Gastroesophageal sphincter (tissue), 4 donors: Measurements from ENCODE around the gene LRIG3. TPM values are rescaled to one million over a fixed set of nuclear protein-coding genes. Genes with fewer than 3 reads are reported as not detected.

Source experiments
- ATAC-seq: fragments of 150-250 bp; one replicate; pipeline ENCODE4 v1.9.1; 2016; ENCODE audit warnings: mild to moderate bottlenecking, moderate library complexity
- H3K27ac ChIP-seq, 4 donors: fragments of 200-600 bp; sonication (generic) in 3 of 4; 1 replicate in 3 of 4; 2 replicates in 1 of 4; pipeline ENCODE4 v1.5.1; 2016 to 2019
- H3K27me3 ChIP-seq: fragments of 200-600 bp; sonication (generic); one replicate; pipeline ENCODE4 v1.5.1; 2019
- H3K36me3 ChIP-seq, 2 donors: fragments of 200-600 bp; sonication (generic); one replicate each; pipeline ENCODE4 v1.5.1; 2019; ENCODE audit warnings: control low read depth in 1 of 2
- H3K4me1 ChIP-seq, 3 donors: fragments of 200-600 bp; sonication (generic); 1 replicate in 2 of 3; 2 replicates in 1 of 3; pipeline ENCODE4 v1.5.1; 2016 to 2019; ENCODE audit warnings: control low read depth in 2 of 3
- H3K4me3 ChIP-seq, 2 donors: fragments of 200-600 bp; sonication (generic); one replicate each; pipeline ENCODE4 v1.5.1; 2019; ENCODE audit warnings: mild to moderate bottlenecking in 1 of 2, moderate library complexity in 1 of 2
- H3K9me3 ChIP-seq, 3 donors: fragments of 200-600 bp; sonication (generic); one replicate each; pipeline ENCODE4 v1.5.1; 2017 to 2019; ENCODE audit warnings: control low read depth in 2 of 3
- CTCF ChIP-seq, 4 experiments: fragments of 200-600 bp in 2 of 4; fragments of 450-650 bp in 2 of 4; sonication (generic) in 1 of 4; IDR thresholded peaks; one replicate each; pipeline ENCODE4 v1.5.1; 2017 to 2019; ENCODE audit warnings: antibody characterized with exemption in 4 of 4, mild to moderate bottlenecking in 2 of 4, moderate library complexity in 2 of 4
- EP300 ChIP-seq: sonication (generic); formaldehyde crosslinking; IDR thresholded peaks from one replicate; pipeline ENCODE4 v1.6.1; 2017; ENCODE audit warnings: antibody characterized with exemption, mild to moderate bottlenecking
- POLR2A ChIP-seq, 2 donors: fragments of 450-650 bp; IDR thresholded peaks; one replicate each; pipeline ENCODE4 v1.6.1; 2017; ENCODE audit warnings: antibody characterized with exemption in 2 of 2, mild to moderate bottlenecking in 2 of 2, moderate library complexity in 1 of 2
- POLR2AphosphoS5 ChIP-seq: sonication (generic); formaldehyde crosslinking; IDR thresholded peaks from one replicate; pipeline ENCODE4 v1.6.1; 2017; ENCODE audit warnings: antibody characterized with exemption
- WGBS, 2 donors: methylation state at CpG; one replicate each; pipeline ENCODE4 v1.1.5; 2018; ENCODE audit warnings: low coverage in 1 of 2; 5-methylcytosine and 5-hydroxymethylcytosine counted together
- total RNA-seq, 4 donors: library from RNA; depleted of rRNA; stranded (reverse); fragments of >200 nt; gene quantifications; one replicate each; pipeline ENCODE4 v1.1.0, GENCODE V29; 2016

Gene LRIG3
- total RNA-seq, 4 donors from 2014 or later, result 52.7 to 170 (median 93.3) TPM

- TF ChIP-seq POLR2A (IDR thresholded peaks at IDR 0.05) (no peak), CTCF (IDR thresholded peaks at IDR 0.05) (no peak), EP300 (no peak), POLR2AphosphoS5 (no peak)
- no peak for ATAC-seq
- Histone ChIP-seq H3K4me3 (no peak overlapping the region), H3K36me3 (no peaks in the 10 kb centered on the region), H3K4me1 (no peaks in the 10 kb centered on the region), H3K9me3 (no peaks in the 10 kb centered on the region), H3K27me3 (no peaks in the 10 kb centered on the region), H3K27ac (no peak overlapping the region)
- WGBS, 2 donors, result 79 to 94% methylated on average over 2 to 3 of the region's 3 CpGs
These were observed 45.3 kb upstream of the LRIG3 start for GRCh38 chr12:58965568-58965967.

DNA sequence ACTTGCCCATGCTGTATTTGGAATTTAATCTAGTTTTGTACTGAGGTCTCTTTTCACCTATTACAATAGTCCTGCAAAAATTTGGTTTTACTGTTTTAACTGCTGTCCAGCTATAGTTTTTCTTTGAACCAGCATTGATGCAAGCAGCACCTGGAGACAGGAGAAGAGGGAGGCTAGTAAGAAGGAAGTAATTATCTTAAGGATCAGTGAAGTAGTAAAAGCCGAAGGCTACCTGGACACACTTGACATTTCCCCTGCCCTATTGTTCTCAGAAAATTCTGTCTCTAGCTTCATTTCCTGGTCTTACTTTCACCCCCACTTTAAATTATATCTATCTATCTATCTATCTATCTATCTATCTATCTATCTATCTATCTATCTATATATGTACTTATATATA, 43.5 kb upstream of the LRIG3 start:
- no peaks in the 10 kb centered on the region for H3K36me3 ChIP-seq
- no peaks in the 10 kb centered on the region for H3K4me1 ChIP-seq
- WGBS, 2 donors, result 92 to 100% methylated on average over 1 of the region's 1 CpG
- H3K4me3 ChIP-seq, result no peak overlapping the region
- no peaks in the 10 kb centered on the region for H3K27me3 ChIP-seq
- no peaks in the 10 kb centered on the region for H3K9me3 ChIP-seq
- no peak for ATAC-seq
- TF ChIP-seq POLR2AphosphoS5 (no peak), POLR2A (IDR thresholded peaks at IDR 0.05) (no peak), EP300 (no peak), CTCF (IDR thresholded peaks at IDR 0.05) (no peak)
- H3K27ac ChIP-seq, result no peak overlapping the region

DNA sequence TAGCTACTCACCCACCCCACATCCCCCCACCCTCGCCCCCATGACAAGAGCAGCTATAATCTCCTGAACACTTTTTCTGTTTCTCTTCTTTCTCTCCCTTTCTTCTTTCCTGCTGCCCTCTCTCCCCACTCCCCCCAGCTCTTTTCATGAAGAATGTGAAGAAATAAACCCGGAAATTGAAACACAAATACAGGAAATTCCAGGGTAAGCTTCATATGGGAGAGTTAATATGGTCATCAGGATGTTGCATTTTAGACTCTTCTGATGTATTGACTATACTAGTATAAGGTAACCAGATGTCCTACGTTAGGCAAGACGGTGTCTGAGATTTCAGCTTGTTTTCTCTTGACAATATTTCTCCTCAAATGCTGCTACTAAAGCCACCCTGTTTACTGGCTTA, 41.6 kb upstream of the LRIG3 start:
- Histone ChIP-seq H3K27me3 (no peaks in the 10 kb centered on the region), H3K4me3 (no peak overlapping the region), H3K27ac (no peak overlapping the region), H3K36me3 (no peaks in the 10 kb centered on the region), H3K9me3 (no peaks in the 10 kb centered on the region), H3K4me1 (no peaks in the 10 kb centered on the region)
- WGBS, 2 donors, result 58 to 88% methylated on average over 4 of the region's 4 CpGs
- TF ChIP-seq CTCF (IDR thresholded peaks at IDR 0.05), result no peak
- TF ChIP-seq EP300, result no peak
- TF ChIP-seq POLR2AphosphoS5, result no peak
- no peak for TF ChIP-seq POLR2A (IDR thresholded peaks at IDR 0.05)
- no peak for ATAC-seq

DNA sequence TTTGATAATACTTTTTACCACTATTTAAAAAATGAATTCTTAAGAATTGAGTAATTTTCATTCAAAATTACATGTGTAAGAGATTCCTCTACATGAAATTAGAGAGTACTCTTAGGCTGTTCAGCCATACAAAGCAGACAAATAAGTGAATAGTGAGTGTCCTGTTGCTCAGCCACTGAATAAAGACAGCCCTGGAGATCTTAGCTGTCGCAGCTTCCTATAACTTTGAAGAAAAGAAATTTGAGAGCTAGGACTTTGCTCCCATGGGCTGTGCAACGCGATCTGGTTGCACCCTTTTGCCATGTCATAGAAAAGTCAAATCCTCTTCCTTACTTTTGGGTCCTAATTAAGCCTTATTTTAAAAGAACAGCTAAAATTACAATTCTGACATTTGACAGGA, 40.9 kb upstream of the LRIG3 start:
- Histone ChIP-seq H3K4me1 (no peaks in the 10 kb centered on the region), H3K27me3 (no peaks in the 10 kb centered on the region), H3K9me3 (no peaks in the 10 kb centered on the region), H3K4me3 (no peak overlapping the region), H3K27ac (no peak overlapping the region), H3K36me3 (no peaks in the 10 kb centered on the region)
- WGBS, 2 donors, result 58 to 70% methylated on average over 3 of the region's 3 CpGs
- TF ChIP-seq POLR2AphosphoS5 (no peak), CTCF (IDR thresholded peaks at IDR 0.05) (no peak), EP300 (no peak), POLR2A (IDR thresholded peaks at IDR 0.05) (no peak)
- ATAC-seq, result no peak

DNA sequence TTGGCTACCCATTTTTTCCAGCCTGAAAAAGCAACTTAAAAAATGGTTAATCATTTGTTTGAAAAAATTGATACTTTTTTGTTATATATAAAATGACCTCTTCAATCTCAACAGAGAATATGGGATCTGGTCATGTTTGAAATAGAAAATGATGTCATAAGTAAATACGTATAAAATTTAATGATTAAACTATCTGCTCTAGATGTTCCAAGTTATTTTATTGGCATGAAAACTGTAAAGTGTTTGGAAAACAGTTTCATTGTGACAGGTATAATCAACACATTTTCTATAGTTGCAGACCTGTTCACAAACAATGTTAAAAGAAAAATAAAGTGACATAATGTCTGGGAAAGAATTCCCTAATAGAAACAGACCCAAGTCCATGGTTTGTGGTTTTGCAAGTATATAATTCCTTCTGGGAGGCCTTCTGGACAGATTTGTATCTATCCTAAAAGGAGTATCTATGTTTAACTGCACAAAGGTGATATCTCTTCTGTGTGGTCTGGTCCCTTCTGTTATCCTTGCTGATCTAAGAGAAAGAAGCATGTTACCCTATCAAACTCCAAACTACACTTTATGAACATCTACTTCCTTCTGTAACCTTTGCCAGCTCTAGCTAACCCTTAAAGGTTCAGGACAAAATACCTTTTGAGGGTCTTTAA, 39.5 kb upstream of the LRIG3 start:
- no peak overlapping the region for H3K4me3 ChIP-seq
- no peak for ATAC-seq
- H3K4me1 ChIP-seq, result no peaks in the 10 kb centered on the region
- no peaks in the 10 kb centered on the region for H3K36me3 ChIP-seq
- no peak overlapping the region for H3K27ac ChIP-seq
- TF ChIP-seq CTCF (IDR thresholded peaks at IDR 0.05) (no peak), EP300 (no peak), POLR2A (IDR thresholded peaks at IDR 0.05) (no peak), POLR2AphosphoS5 (no peak)
- 71 to 83% methylated on average over 1 of the region's 1 CpG for WGBS, 2 donors
- H3K27me3 ChIP-seq, result no peaks in the 10 kb centered on the region
- H3K9me3 ChIP-seq, result no peaks in the 10 kb centered on the region
